Activated CD4-positive, alpha-beta T cell treated with anti-CD3 and anti-CD28 coated beads, Interleukin-10, Interleukin-2, amounts not matched to agents 100 ng/mL and 50 ng/mL, durations not matched to agents 16 hours and 8 hours (primary cell): ENCODE measurements around the gene RERE.

Experiments
- DNase-seq: peaks from one replicate; pipeline ENCODE4 v3.0.0-alpha.2; 2020

Gene RERE

DNA sequence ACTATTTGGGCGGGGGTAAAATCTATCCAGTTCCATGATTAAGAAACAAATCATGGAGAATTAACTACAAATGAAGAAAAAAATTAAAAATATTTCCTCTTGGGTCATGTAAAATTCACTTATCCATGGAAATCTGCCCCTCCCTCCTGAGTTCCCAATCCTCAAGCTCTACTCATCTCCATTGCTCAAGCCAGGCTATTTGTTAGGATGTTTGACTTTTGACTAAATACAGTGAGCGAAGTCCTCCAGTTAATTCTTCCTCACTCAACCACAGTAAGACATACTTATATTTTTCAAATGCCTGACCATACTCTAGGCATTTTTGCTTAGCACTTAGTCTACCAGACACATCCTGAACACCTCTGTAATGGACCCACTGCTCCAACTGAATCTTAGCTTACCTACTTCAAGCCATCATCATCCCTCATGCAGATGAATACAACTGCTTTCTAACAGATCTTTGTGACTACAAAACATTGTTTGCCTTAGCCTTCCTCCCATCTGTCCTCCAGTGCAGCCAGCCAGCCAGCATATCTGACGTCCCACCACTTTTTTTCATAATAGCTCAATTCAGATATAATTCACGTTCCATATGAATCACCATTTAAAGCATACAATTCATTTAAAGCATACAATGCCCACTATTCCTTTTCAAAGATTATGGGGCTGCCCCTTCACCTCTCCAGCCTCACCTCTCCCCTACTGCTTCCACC lies 154.2 kb downstream of the RERE start:
- no peak for DNase-seq

DNA sequence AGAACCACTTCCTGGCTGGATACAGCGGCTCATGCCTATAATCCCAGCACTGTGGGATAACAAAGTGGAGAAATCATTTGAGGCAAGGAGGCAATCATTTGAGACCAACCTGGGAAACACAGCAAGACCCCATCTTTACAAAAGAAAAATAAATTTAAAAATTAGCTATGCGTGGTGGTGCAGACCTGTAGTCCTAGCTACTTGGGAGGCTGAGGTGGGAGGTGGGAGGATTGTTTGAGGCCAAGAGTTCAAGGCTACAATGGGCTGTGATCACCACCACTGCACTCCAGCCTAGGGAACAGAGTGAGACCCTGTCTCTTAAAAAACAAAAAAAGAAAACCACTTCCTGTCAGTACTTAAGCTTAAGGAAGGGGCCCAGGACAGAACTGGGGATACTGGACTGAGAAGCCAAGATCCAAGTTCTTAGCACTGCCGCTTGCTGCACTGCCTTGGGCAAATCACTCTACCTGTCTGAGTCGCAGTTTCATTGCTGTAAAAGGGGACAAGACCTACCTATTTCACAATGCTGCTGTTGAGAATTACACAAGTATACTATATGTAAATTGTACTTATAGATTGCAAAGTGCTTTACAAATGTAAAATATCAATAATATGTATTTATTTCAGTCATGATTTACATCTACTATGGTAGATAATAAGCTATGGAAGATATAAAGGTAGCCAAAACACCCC lies 154.9 kb downstream of the RERE start:
- DNase-seq: no peak

DNA sequence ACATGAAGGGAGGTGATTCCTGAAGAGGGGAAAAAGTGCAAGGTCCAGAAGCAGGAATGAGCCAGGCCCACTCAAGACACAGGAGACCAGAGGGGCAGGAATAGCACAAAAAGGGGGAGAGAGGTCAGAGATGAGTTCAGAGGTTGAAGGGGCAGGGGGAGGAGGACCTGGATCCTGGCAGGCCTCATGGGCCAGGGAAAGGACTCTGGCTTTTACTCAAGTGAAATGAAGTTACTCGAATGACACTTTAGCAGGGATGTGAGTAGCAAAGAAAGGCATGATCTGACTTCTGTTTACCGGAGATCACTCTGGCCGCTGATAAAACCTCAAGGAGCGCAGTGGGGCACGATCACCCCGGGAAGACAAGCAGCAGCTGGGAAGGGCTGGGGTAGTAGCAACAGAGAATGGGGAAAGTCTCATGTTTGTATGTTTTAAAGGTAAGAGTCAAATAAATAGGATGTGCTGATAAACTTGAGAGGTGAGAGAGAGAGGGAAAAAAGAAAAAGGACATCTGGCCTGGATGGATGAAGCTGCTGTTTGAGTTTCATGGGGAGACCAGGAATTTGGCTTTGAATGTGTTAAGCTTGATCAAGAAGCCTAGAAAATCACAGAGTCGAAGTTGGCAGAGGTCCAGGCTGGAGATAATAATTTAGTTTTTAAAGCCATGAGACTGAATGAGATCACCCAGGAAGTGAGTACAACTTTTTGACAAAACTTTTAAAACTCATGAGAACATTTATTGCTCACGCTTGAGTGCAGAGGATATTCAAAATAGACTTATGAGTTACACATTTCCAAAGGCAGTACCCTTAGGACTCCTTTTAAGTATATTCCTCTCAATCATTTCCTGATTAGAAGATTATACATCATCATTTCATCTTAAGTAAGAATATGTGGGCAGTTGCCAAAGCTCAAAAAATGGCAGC lies 156.0 kb downstream of the RERE start:
- peak; percentile 60 for DNase-seq

DNA sequence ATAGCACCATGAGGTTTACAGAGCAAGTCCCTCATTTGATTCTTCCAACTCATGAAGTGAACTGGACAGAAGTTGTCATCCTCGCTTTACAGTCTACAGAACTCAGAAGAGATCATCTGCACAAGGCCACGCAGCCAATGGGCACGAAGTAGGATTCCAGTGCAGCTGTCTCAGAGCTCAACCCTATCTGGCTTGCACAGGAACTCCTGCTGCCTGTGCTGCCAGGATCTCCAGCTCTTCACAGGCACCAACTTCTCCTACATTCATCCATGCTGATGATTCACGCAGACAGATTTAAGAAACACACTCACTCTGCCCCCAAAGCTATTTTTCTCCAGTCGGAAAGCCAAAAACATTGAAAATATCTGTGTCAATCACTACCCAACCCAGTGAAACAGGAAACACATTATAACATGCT lies 157.0 kb downstream of the RERE start:
- DNase-seq: no peak

DNA sequence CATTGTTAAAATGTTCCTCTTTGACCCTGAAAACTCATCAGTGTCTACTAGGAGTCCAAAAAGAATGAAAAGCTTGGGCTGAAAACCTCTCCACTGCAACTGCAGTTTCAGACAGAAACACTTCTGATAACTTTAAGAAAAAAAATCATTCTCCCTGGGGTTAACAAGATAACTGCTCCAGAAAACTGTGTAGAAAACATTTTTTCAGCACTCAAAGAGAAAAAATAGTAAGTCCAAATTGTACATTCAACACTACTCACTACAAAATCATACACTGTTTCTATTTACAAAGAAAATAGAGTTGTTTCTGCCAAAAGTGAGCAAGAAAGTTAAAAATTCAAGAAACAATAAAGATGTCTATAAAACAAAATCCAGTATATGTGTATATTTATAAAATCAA lies 157.8 kb downstream of the RERE start:
- no peak for DNase-seq

DNA sequence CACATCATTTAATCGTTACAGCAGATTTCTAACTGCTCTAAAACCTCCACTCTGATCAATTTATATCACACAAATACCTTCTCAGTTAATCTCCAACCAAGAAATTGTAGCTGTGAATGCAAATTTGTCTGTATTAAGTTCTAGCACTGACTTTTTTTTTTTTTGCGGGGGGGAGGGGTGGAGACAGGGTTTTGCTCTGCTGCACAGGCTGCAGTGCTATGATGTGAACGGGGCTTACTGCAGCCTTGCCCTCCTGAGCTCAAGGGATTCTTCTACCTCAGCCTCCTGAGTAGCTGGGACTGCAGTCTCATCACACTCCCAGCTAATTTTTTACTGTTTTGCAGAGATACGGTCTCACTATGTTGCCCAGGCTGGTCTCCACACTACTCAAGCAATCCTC lies 163.6 kb downstream of the RERE start:
- DNase-seq: no peak

DNA sequence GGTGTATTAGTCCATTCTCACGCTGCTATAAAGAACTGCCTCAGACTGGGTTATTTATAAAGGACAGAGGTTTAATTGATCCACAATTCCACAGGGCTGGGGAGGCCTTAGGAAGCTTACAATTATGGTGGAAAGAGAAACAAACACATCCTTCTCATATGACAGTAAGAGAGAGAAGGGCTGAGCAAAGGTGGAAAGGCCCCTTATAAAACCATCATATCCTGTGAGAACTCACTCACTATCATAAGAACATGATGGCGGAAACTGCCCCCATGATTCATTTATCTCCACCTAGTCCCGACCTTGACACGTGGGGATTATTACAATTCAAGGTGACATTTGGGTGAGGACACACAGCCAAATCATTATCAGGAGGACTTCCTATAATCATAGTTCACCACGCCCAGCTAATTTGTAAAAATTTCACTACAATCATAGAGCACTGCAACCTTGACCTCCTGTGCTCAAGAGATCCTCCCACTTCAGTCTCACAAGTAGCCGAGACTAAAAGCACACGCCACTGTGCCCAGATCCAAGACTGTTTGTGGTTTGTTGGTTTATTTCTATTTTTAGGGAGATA lies 164.9 kb downstream of the RERE start:
- DNase-seq: peak; percentile 54

DNA sequence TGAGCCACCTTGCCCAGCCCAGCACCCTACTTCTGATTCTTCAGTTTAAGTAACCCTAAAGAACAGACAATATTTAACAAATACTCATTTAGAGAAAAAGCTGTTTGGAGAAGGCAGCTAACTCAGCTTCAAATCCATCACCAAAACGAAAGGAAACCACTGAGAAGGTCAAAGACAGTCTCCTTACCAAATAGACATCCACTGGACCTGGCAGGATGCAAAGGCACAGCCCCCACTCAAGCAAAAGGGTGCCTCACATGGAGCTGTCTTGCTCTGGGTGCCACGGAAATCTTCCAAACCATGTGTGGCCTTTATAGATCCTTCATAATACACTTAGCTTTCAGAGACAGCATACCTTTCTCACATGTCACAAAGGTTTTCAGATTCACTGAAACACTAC lies 165.5 kb downstream of the RERE start:
- peak; percentile 38 for DNase-seq

DNA sequence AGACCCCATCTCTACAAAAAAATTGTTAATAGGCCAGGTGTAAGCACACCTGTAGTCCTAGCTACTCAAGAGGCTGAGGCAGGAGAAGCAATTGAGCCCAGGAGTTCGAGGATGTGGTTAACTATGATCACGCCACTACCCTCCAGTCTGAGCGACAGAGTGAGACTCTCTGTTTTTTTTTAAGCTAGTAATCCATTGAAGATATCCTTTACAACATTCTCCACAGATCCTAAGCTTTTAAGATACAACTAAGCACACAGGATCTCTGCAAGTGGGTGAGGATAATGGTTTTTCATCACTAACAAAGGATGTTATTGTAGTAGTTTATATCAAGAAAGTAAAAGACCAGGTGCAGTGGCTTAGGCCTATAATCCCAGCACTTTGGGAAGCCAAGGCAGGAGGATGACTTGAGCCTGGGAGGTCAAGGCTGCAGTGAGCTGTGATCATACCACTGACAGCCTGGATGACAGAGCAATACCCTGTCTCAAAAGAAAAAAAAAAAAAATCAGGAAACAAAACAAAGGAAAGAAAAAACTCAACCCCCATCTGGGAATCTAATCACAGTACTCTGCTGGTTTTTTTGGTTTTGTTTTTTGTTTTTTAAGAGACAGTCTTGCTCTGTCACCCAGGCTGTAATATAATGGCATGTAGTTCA lies 166.1 kb downstream of the RERE start:
- peak; percentile 39 for DNase-seq

DNA sequence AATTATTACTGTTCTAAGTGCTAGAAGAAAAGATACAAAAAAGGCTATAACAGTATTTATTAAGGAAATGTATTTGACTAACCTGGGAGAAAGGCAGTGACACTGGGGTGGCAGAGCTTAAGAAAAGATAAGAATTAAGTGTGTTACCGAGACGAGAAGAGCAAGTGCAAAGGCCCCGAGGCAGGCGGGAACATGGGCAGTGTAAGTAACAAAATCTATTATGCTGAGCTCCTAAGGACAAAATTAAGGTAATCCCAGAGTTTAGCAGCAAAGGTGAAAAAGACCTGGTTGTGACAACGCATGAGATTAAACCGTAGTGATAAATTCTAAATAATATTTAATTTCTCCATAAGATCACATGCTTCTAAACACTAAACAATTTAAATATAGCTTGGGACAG lies 167.6 kb downstream of the RERE start:
- DNase-seq: no peak

DNA sequence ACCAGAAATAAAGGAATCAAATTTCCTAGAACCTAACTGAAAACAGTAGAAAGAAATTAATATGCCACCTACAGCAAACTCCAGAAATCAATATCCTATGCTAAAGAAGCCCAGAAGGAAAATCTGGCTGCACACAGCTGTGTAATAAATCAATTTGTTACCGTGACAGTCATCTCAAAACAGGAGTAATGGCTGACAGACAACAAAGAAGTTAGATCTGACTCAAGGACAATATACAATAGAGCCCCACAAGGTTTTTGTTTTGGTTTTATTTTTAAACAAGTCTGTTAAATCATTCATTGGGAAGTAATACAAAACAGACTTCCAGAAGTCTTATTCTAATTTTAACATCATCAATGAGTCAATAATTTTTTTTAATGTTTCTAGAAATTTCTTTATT lies 168.4 kb downstream of the RERE start:
- peak; percentile 84 for DNase-seq

DNA sequence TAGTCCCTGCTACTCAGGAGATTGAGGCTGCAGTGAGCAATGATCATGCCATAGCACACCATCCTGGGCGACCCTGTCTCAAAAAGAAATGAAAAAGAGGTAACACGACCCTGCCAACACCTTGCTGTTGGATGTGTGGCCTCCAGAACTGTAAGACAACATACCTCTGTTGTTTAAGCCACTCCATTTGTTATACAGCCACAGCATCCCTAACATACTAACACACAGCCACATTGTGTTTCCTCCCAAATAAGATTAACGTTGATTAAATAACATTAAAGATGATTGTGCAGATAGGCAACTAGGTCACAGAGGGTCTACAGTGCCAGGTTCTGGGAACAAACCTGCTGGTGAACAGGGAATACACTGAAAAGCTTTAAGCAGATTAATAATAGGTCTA lies 170.4 kb downstream of the RERE start:
- no peak for DNase-seq

DNA sequence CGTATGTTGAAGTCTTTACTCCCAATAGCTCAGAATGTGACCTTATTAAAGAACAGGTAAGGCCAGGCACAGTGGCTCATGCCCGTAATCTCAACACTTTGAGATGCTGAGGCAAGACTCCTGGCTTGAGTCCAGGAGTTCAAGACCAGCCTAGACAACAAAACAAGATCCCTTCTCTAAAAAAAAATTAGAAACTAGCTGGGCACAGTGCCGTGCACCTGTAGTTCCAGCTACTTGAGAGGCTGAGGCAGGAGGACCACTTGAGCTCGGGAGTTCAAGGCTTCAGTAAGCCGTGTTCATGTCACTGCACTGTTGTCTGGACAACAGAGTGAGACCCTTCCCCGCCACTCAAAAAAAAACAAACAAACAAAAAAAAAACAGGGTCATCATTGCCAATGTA lies 171.3 kb downstream of the RERE start:
- DNase-seq: no peak

DNA sequence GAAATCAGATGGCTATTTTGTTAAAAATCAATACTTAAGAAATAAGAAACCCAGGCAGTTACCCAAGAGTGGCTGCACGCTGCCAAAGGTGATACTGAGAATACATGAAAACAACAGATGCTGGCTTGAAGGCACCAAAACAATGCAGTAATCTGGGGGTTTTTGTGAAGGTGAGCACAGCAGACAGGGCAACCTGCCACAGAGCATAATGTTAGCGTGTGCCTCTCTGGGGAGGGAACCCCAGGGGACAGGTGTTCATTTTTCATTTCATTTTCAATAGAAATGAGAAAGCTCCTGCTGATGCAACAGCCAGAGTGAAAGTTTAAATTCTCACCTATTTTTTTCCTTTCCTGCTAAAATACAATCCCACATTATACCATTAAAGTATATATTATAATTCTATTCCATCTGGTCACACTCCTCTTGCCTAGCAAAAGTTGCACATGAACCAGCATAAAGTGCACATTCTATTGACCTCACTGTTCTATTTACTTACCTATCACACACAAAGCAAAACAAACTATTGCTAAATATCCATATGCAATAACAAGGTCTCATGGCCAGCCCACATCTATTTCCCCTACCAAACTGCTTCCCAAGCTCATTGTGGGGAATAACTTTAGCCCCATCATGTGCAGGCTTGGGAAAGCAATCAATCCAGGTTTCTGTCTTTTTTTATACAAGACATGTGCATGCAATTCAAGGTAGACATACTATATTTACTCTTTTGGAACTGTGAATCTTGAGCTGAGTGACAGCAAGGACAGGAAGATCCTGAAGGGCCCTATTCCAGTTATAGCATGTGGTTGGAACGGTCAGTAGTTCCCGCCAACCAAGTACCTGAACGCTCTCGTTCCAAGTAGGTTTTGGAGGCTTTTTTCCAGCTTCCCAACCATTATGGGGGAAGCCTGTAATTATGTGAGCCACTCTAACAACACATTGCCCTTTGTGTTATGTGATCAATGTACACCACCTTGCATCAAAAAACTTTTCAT lies 173.6 kb downstream of the RERE start:
- no peak for DNase-seq

DNA sequence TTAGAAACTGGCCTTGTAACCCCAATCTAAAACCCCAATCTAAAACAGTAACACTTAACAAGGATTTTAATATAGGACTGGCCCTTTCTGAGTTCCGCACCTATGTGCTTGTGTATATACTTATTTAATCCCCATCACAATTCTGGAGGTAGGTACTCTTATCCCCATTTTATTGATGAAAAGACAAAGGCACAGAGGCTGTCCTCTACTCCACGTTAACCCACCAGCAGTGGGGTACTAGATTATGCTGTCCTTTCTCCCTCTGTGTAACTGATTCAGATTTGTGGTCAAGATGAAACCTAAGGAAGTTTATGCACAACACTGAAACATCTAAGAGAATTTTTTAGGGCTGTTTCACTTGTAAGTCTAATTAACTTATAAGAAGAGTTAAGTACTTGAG lies 175.3 kb downstream of the RERE start:
- DNase-seq: no peak

DNA sequence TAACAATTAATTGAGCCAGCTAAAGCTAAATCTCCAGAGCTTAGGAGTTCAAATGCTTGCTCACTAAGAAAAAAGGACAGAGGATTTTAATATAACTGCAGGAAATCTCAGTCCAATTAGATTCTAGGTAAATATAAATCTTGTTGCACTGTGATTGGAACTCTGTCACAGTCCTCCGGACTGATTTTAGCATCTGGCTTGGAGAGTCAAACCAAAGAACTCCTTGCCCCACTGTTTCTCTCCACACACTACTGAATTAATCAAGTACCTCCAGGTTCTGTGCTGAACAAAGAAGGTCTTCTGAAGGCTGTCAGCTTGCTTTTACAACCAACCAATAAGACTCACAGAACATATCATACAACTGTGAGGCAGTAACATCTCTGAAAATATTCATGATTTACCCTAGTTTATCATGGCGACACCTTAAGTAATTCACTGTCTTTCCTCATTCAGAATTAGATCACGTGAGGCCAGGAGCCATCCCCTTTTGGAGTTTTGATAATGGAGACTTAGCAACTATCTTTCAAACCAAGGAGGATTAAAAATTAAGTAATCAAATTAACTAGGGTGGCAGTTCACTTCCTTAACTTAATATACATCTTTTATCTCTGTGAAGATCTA lies 176.0 kb downstream of the RERE start:
- no peak for DNase-seq

DNA sequence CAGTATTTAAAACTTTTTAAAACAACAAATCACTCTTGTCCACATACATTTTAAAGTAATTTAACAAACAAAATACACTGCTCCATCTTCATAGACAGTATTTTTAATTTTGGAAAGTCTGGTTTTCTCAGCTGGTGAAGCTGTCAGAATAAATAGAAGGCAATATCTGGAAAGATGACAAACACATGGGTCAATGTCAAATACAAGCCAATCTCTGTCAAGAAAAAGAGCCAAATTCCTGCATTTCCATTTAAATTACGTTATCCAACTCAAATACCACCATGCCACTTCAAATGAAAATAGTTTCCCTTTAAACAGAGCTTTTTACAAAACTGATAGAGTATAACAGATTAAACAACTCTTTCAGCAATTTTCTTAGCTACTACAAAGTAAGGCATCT lies 176.5 kb downstream of the RERE start:
- DNase-seq: no peak

DNA sequence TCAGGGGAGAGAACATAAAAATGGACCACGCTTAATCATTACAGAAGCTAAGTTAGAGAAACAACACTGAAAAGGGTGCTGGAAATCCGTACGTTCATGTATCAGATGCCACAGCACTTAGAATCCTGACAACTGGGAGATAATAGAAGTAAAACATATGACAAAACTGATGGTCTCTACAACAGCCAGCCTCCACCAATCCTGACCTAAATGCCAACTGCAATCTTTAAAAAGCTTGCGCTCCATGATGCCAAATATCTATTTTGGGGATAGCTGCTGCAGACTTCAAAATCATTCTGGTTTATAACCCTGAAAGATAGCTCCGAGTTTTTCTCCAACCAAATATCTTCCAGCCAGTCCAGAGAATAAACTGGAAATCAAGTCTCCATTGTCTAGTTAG lies 178.3 kb downstream of the RERE start:
- no peak for DNase-seq

DNA sequence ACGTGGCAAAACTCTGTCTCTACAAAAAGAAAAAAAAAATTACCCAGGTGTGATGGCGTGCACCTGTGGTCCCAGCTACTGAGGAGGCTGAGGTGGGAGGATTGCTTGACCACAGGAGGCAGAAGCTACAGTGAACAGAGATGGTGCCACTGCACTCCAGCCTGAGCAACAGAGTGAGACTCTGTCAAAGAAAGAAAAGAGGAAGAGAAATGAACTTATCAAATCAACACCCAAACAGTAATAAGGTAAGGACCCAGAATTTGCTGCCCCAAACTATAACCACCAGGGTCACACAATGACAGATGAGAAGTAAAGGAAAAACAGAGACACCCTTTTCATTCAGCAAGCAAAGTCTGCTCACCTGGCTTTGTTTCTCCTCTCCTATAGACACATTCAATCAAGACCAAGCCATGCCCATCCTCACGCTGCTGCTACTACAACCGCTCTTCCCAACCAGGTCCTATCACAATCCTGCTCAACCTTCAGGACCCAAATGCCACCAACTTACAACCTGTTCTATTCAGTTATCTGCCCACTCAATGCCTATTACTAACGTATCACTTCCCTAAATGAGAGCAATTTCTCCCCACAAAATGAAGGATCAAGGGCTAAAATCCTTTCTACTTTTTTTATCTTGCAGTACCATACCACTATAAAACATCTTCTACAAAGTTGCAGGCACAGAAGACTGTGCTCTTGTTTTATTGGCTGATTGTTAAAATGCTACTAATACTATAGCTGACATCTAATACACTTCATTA lies 183.5 kb downstream of the RERE start:
- DNase-seq: no peak

DNA sequence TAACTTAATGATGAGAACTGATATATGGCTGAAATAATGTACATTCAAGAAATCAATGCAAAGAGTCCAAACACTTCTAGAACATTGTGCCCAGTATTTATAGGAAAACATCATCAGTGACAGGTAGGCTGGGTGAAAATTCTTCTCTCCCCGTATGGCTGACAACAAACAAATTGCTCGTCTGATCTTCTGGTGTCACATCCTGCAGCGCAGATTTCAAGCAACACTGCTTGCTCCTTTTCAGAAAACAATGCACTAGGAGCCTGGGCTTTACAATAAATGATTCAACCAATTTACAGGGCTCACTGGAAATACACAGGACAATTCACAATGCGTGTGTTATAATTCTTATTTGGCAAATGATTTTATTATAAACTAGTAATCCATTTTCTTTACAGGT lies 185.3 kb downstream of the RERE start:
- DNase-seq: no peak
